Astrocyte of the spinal cord (primary cell): Measurements from ENCODE around the gene ROS1.

Experiments
- DNase-seq: peaks from one replicate; pipeline ENCODE4 v3.0.0; 2011; ENCODE audit warnings: low read depth, low spot score
- H3K4me3 ChIP-seq: 2 replicates; pipeline ENCODE4 v1.5.1; 2011; ENCODE audit warnings: low read depth, mild to moderate bottlenecking, low read length, moderate library complexity
- CTCF ChIP-seq: IDR thresholded peaks from 2 replicates; pipeline ENCODE4 v1.5.1; 2012; ENCODE audit warnings: low read depth, mild to moderate bottlenecking, low read length, inconsistent platforms
- in situ Hi-C: cut with HindIII; loops from 2 replicates; pipeline ENCODE4 v1.10.0; 2017; ENCODE audit warnings: low sequenced_read_pairs

Gene ROS1

GRCh38 chr6:117346142-117346930 lies 79.4 kb downstream of the ROS1 start:
- DNase-seq = peak; percentile 49
- in situ Hi-C loops = no loop called here
- no peak overlapping the region for H3K4me3 ChIP-seq
- no peak for TF ChIP-seq CTCF

- H3K4me3 ChIP-seq = no peak overlapping the region
- TF ChIP-seq CTCF = no peak
- in situ Hi-C loops = no loop called here
- DNase-seq = no peak
Observed at GRCh38 chr6:117345292-117345610, 80.5 kb downstream of the ROS1 start.

- in situ Hi-C loops = no loop called here
- no peak overlapping the region for H3K4me3 ChIP-seq
- TF ChIP-seq CTCF = no peak
- no peak for DNase-seq
Observed at GRCh38 chr6:117344444-117345291, 81.1 kb downstream of the ROS1 start.

GRCh38 chr6:117338567-117338966 lies 87.2 kb downstream of the ROS1 start:
- in situ Hi-C loops = no loop called here
- no peak for TF ChIP-seq CTCF
- no peak for DNase-seq
- H3K4me3 ChIP-seq = no peak overlapping the region

GRCh38 chr6:117329926-117330325 lies 95.8 kb downstream of the ROS1 start:
- DNase-seq = no peak
- no peak overlapping the region for H3K4me3 ChIP-seq
- in situ Hi-C loops = no loop called here
- no peak for TF ChIP-seq CTCF

- no peak overlapping the region for H3K4me3 ChIP-seq
- no peak for DNase-seq
- in situ Hi-C loops = no loop called here
- no peak for TF ChIP-seq CTCF
Observed at GRCh38 chr6:117328500-117328899, 97.2 kb downstream of the ROS1 start.
